T-helper 1 cell treated with Interleukin-12 subunit alpha and Interleukin-12 subunit beta and Interleukin-4 antibody, amounts not matched to agents 30 μg/mL and 1 μg/mL, for 36 hours (primary cell): Measurements from ENCODE around the gene CCNL2.
"Not testable (repeated sequence)": the region's sequence is repeated elsewhere in the genome, so short reads cannot be mapped to it uniquely, and the experiment has no call there.

Source experiments
- H3K27ac Mint-ChIP-seq: one replicate; pipeline ENCODE4 v1.8.0; 2021; ENCODE audit warnings: mild to moderate bottlenecking, mixed read lengths
- H3K27me3 Mint-ChIP-seq: one replicate; pipeline ENCODE4 v1.8.0; 2021; ENCODE audit warnings: low read depth, mixed read lengths
- H3K36me3 Mint-ChIP-seq: one replicate; pipeline ENCODE4 v1.8.0; 2021; ENCODE audit warnings: low read depth, mixed read lengths
- H3K4me1 Mint-ChIP-seq: one replicate; pipeline ENCODE4 v1.8.0; 2021; ENCODE audit warnings: low read depth, mixed read lengths
- H3K4me3 Mint-ChIP-seq: one replicate; pipeline ENCODE4 v1.8.0; 2021; ENCODE audit warnings: mild to moderate bottlenecking, moderate library complexity, mixed read lengths
- H3K9me3 Mint-ChIP-seq: one replicate; pipeline ENCODE4 v1.8.0; 2021; ENCODE audit warnings: mixed read lengths

CCNL2 gene

GRCh38 chr1:1435106-1435903, 36.2 kb upstream of the CCNL2 start, which contains the start of gene VWA1:
Gene VWA1 (plus strand): TSS chr1:1435690. CDS start chr1:1435749, 59 bp downstream.
- peaks cover 2% of the 10 kb centered on the region for H3K4me1 Mint-ChIP-seq
- H3K9me3 Mint-ChIP-seq, result no peaks in the 10 kb centered on the region
- H3K27me3 Mint-ChIP-seq, result peaks cover 3% of the 10 kb centered on the region
- no peaks in the 10 kb centered on the region for H3K36me3 Mint-ChIP-seq
- peak within 1 kb of the TSS; percentile 57 for H3K4me3 Mint-ChIP-seq
- H3K27ac Mint-ChIP-seq, result peak within 1 kb of the TSS; percentile 55

- H3K4me1 Mint-ChIP-seq, result peaks cover 2% of the 10 kb centered on the region
- peak overlapping the region; percentile 55 for H3K27ac Mint-ChIP-seq
- H3K36me3 Mint-ChIP-seq, result no peaks in the 10 kb centered on the region
- H3K27me3 Mint-ChIP-seq, result peaks cover 6% of the 10 kb centered on the region
- H3K4me3 Mint-ChIP-seq, result peak overlapping the region; percentile 56
- H3K9me3 Mint-ChIP-seq, result no peaks in the 10 kb centered on the region
Observed at GRCh38 chr1:1434824-1435105, 35.6 kb upstream of the CCNL2 start.

- Mint-ChIP-seq H3K9me3 (no peaks in the 10 kb centered on the region), H3K4me3 (peak overlapping the region; percentile 56), H3K4me1 (peaks cover 2% of the 10 kb centered on the region), H3K36me3 (no peaks in the 10 kb centered on the region), H3K27me3 (peaks cover 11% of the 10 kb centered on the region), H3K27ac (no peak overlapping the region)
Observed at GRCh38 chr1:1434131-1434823, 35.1 kb upstream of the CCNL2 start.

DNA sequence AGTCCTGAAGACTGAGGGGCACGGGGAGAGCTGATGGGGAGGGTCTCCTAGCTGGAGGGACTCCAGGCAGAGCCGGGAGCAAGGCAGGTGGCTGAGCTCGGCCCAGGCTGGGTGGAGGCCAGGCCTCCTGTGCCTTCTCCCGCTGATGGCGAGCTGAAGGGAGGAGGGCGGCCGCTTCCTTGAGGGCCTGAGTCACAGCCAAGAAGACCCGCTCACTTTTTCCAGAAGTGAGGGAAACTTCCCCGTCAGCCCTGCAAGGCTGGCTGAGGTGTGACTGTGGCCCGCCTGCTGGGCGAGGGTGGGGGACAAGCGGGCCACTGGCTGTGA, 34.6 kb upstream of the CCNL2 start:
- H3K4me3 Mint-ChIP-seq, result no peak overlapping the region
- peaks cover 11% of the 10 kb centered on the region for H3K27me3 Mint-ChIP-seq
- peaks cover 2% of the 10 kb centered on the region for H3K4me1 Mint-ChIP-seq

DNA sequence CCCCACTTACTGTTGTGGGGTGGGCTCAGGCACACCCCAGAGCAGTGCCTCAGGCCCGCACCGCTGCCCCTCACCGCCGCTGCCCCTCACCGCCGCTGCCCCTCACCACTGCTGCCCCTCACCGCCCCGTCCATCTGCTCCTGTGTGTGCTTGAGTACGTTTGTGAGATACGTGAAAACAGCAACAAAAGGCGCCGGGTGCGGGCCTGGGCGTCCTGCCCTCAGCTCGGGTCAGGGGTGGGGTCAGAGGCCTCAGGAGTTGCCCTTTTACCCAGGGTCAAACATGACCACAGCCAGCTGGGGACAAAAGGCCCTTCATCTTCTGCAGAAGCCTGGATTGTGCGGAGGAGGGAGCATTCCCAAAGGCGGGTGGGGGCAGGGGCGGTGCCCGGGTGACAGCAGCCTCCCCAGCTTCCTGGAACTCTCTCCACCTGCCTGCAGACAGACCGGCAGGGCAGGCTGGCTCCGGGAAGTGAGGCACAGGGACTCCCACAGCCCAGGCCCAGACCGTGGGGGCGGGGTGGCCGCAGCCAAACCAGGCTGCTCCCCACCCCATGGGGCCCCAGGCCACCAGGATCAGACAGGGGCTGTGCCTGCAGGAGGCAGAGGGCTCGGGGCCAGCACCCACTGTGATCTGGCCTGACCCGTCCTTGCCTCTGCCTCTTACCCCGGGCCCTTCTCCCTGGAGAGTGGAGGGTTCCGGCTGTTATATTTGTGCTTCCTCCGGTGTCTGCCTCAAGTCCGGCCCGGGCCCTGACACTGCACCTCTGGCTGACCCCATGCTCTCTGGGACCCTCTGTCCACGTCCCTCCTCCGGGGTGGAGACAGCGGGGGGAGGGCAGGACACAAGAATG, 34.0 kb upstream of the CCNL2 start:
- Mint-ChIP-seq H3K9me3 (no peaks in the 10 kb centered on the region), H3K4me1 (peaks cover 4% of the 10 kb centered on the region), H3K27ac (no peak overlapping the region), H3K4me3 (no peak overlapping the region), H3K36me3 (no peaks in the 10 kb centered on the region), H3K27me3 (peaks cover 16% of the 10 kb centered on the region)

More for the DNA sequence above, 34.6 kb upstream of the CCNL2 start:
- Mint-ChIP-seq H3K9me3 (no peaks in the 10 kb centered on the region), H3K36me3 (no peaks in the 10 kb centered on the region), H3K27ac (no peak overlapping the region)

GRCh38 chr1:1432274-1432950, 33.3 kb upstream of the CCNL2 start:
- H3K27ac Mint-ChIP-seq, result no peak overlapping the region
- H3K27me3 Mint-ChIP-seq, result peaks cover 16% of the 10 kb centered on the region
- no peaks in the 10 kb centered on the region for H3K36me3 Mint-ChIP-seq

GRCh38 chr1:1431845-1432273, 32.7 kb upstream of the CCNL2 start:
- Mint-ChIP-seq H3K27ac (no peak overlapping the region), H3K4me3 (no peak overlapping the region), H3K27me3 (peaks cover 16% of the 10 kb centered on the region), H3K4me1 (peaks cover 4% of the 10 kb centered on the region), H3K36me3 (no peaks in the 10 kb centered on the region), H3K9me3 (no peaks in the 10 kb centered on the region)

More at GRCh38 chr1:1432274-1432950, 33.3 kb upstream of the CCNL2 start:
- Mint-ChIP-seq H3K9me3 (no peaks in the 10 kb centered on the region), H3K4me1 (peaks cover 4% of the 10 kb centered on the region), H3K4me3 (no peak overlapping the region)

DNA sequence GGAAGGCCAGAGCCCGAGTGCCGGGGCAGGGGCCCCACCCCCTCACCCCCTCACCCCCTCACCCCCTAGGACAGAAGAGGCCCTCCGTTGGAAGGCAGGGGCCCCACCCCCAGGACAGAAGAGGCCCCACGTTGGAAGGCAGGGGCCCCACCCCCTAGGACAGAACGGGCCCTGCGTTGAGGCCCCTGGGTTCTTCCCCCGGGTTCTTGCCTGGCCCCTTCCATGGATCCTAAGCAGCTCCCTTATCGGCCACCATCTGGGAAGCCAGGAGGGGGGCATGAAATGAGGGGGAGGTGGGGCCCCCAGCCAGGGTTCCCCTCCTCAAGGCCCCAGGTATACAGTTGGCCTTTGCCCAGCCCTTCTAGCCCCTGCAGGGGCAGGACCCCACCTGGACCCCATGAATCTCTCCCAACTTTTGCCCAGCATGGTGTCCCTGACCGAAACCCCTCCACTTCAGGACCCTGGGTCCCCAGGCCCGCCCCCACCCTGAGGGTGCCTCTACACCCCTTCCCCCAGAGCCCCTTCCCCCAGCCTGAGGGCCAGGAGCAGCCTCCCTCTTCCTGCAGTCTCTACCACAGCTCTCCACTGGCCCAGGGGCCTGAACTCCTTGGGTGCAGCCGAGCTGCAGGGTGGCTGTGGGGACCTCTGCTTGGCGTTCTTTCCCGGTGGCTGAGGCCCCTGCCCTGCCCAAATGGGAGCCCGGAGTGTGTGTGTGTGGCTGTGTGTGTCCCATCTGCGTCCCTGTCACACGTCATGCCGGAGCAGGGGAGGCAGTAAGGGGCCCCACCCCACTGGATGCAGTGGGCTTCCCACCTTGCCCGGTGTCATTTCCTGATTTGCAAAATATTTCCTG, 32.1 kb upstream of the CCNL2 start:
- H3K36me3 Mint-ChIP-seq, result no peaks in the 10 kb centered on the region
- H3K4me1 Mint-ChIP-seq, result peaks cover 4% of the 10 kb centered on the region
- H3K27me3 Mint-ChIP-seq, result peaks cover 16% of the 10 kb centered on the region
- no peak overlapping the region for H3K4me3 Mint-ChIP-seq
- H3K9me3 Mint-ChIP-seq, result no peaks in the 10 kb centered on the region
- no peak overlapping the region for H3K27ac Mint-ChIP-seq

DNA sequence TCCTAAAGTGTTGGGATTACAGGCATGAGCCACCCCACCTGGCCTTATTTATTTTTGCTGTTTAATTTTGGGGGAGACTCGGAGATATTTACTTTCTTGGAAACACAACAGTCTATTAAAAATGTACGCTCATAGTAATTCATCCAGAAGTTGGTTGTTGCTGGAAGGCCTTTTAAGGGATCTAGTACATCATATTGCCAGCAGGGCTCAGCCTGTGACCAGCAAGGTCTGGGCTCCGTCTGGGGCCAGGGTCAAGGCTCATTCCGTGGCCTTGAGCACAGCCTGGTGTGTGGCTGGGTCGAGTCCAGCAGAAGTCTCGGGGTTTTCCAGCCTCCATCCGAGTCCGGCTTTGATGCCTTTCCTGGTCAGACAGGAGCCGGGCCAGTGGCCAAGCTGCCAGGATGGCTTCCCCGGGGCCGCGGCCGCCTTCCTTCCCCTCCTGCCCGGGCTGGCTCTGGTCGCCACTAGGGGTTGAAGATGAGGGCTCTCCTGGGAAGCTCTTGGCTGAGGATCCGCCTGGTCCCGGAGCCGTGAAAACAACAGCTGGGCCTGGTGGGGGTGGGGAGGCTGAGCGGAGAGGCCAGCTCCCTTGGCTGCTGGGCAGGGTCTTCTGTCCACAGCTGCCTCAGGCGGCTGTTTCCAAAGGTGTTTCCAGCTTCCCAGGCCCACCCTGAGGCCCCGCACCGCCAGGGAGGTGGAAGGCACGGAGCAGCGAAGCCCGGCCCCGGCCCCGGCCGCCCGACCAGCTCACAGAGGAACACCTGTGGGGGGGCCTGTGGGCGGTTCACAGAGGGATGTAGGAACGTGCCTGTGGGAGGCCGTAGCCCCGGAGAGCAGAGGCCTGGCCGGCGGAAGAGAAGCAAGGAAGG, 31.2 kb upstream of the CCNL2 start:
- no peaks in the 10 kb centered on the region for H3K36me3 Mint-ChIP-seq
- H3K4me1 Mint-ChIP-seq, result peaks cover 4% of the 10 kb centered on the region
- no peaks in the 10 kb centered on the region for H3K9me3 Mint-ChIP-seq
- peaks cover 16% of the 10 kb centered on the region for H3K27me3 Mint-ChIP-seq
- no peak overlapping the region for H3K27ac Mint-ChIP-seq
- H3K4me3 Mint-ChIP-seq, result no peak overlapping the region

- Mint-ChIP-seq H3K36me3 (no peaks in the 10 kb centered on the region), H3K9me3 (no peaks in the 10 kb centered on the region), H3K27me3 (peaks cover 16% of the 10 kb centered on the region), H3K4me1 (peaks cover 2% of the 10 kb centered on the region), H3K4me3 (no peak overlapping the region), H3K27ac (no peak overlapping the region)
Observed at GRCh38 chr1:1429671-1430073, 30.5 kb upstream of the CCNL2 start.

GRCh38 chr1:1428967-1429366, 29.8 kb upstream of the CCNL2 start:
- H3K27ac Mint-ChIP-seq, H3K9me3 Mint-ChIP-seq, H3K36me3 Mint-ChIP-seq, H3K4me1 Mint-ChIP-seq, H3K4me3 Mint-ChIP-seq: not testable (repeated sequence)
- H3K27me3 Mint-ChIP-seq, result peaks cover 22% of the 10 kb centered on the region

DNA sequence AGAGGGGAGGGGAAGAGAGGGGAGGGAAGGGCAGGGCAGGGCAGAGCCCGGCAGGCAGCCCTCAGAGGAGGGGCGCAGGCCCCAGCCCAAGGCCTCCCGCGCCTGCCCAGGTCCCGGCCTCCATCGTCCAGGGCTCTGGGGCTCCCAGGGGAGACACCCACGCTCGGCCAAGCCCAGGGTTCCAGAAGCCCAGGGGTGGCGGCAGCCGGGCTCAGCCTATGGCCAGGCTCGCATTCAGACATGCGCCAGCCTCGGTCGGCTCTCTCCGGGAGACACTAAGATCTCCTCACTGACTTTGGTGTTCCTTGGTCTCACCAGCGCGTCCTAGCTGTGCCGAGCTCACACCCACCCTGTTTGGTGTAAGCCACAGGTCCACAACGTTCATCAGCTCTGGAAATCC, 29.0 kb upstream of the CCNL2 start:
- peaks cover 2% of the 10 kb centered on the region for H3K4me1 Mint-ChIP-seq
- no peaks in the 10 kb centered on the region for H3K9me3 Mint-ChIP-seq
- H3K27me3 Mint-ChIP-seq, result peaks cover 22% of the 10 kb centered on the region
- H3K4me3 Mint-ChIP-seq, result peak overlapping the region; percentile 7
- H3K27ac Mint-ChIP-seq, result peak overlapping the region; percentile 0
- H3K36me3 Mint-ChIP-seq, result no peaks in the 10 kb centered on the region

- Mint-ChIP-seq H3K27ac (no peak overlapping the region), H3K9me3 (no peaks in the 10 kb centered on the region), H3K4me3 (no peak overlapping the region), H3K36me3 (no peaks in the 10 kb centered on the region), H3K4me1 (peaks cover 2% of the 10 kb centered on the region), H3K27me3 (peaks cover 25% of the 10 kb centered on the region)
Observed at GRCh38 chr1:1427820-1428148, 28.6 kb upstream of the CCNL2 start.
